GM23338 (cell line): ENCODE results near the gene ZNF277. TPM values are rescaled to one million over a fixed set of nuclear protein-coding genes. Genes with fewer than 3 reads are reported as not detected.

ENCODE experiments used
- ATAC-seq: fragments of 200-7000 bp; cut with Tn5 transposase; 3 replicates; pipeline ENCODE4 v1.9.1; 2020
- DNase-seq: peaks from one replicate; pipeline ENCODE4 v3.0.0-alpha.2; 2015; ENCODE audit warnings: low spot score
- H2AFZ ChIP-seq: fragments of 200-600 bp; sonication (generic); 2 replicates; pipeline ENCODE4 v1.8.0; 2016; ENCODE audit warnings: antibody characterized with exemption, mild to moderate bottlenecking, moderate library complexity
- H3F3A ChIP-seq: fragments of 200-600 bp; sonication (generic); replicated peaks from 2 replicates; pipeline ENCODE4 v1.8.0; 2017; ENCODE audit warnings: antibody characterized with exemption, mixed run types, low read depth
- H3K27ac ChIP-seq: fragments of 200-600 bp; sonication (generic); 2 replicates; pipeline ENCODE4 v1.6.1; 2016; ENCODE audit warnings: low read depth
- H3K27me3 ChIP-seq: fragments of 200-600 bp; sonication (generic); 2 replicates; pipeline ENCODE4 v1.8.0; 2016; ENCODE audit warnings: mild to moderate bottlenecking, mixed run types, moderate library complexity; ENCODE audit not compliant: insufficient read depth
- H3K36me3 ChIP-seq: fragments of 200-600 bp; sonication (generic); 2 replicates; pipeline ENCODE4 v1.8.0; 2016; ENCODE audit warnings: mild to moderate bottlenecking; ENCODE audit not compliant: insufficient read depth
- H3K4me1 ChIP-seq: fragments of 200-600 bp; sonication (generic); 2 replicates; pipeline ENCODE4 v1.8.0; 2016; ENCODE audit warnings: mild to moderate bottlenecking, moderate library complexity; ENCODE audit not compliant: insufficient read depth
- H3K4me2 ChIP-seq: fragments of 200-600 bp; sonication (generic); 2 replicates; pipeline ENCODE4 v1.7.1; 2017; ENCODE audit warnings: mixed run types
- H3K4me3 ChIP-seq: fragments of 200-600 bp; sonication (generic); 2 replicates; pipeline ENCODE4 v1.6.1; 2016; ENCODE audit warnings: mixed run types
- H3K79me2 ChIP-seq: fragments of 200-600 bp; sonication (generic); replicated peaks from 2 replicates; pipeline ENCODE4 v1.8.0; 2017; ENCODE audit warnings: mild to moderate bottlenecking; ENCODE audit not compliant: insufficient read depth
- H3K9me2 ChIP-seq: fragments of 200-600 bp; sonication (generic); 2 replicates; pipeline ENCODE4 v1.8.0; 2017; ENCODE audit not compliant: insufficient read depth
- H4K20me1 ChIP-seq: fragments of 200-600 bp; sonication (generic); replicated peaks from 2 replicates; pipeline ENCODE4 v1.8.0; 2017; ENCODE audit warnings: mild to moderate bottlenecking; ENCODE audit not compliant: insufficient read depth
- H3K27ac Mint-ChIP-seq: 2 replicates; pipeline ENCODE4 v1.8.0; 2020; ENCODE audit warnings: inconsistent platforms, mild to moderate bottlenecking, moderate library complexity, mixed read lengths
- H3K27me3 Mint-ChIP-seq: 3 replicates; pipeline ENCODE4 v1.8.0; 2022; ENCODE audit warnings: low read depth, mild to moderate bottlenecking, moderate library complexity, mixed read lengths, inconsistent platforms; ENCODE audit not compliant: insufficient read depth, poor library complexity
- H3K36me3 Mint-ChIP-seq: 3 replicates; pipeline ENCODE4 v1.8.0; 2021; ENCODE audit warnings: low read depth, mild to moderate bottlenecking, inconsistent platforms, moderate library complexity, mixed read lengths
- H3K4me1 Mint-ChIP-seq: 3 replicates; pipeline ENCODE4 v1.8.0; 2020; ENCODE audit warnings: mild to moderate bottlenecking, inconsistent platforms, mixed read lengths
- H3K4me3 Mint-ChIP-seq: 3 replicates; pipeline ENCODE4 v1.8.0; 2021; ENCODE audit warnings: moderate library complexity, mild to moderate bottlenecking, inconsistent platforms, mixed read lengths
- H3K9me3 Mint-ChIP-seq: 3 replicates; pipeline ENCODE4 v1.8.0; 2020; ENCODE audit warnings: moderate library complexity, mild to moderate bottlenecking, inconsistent platforms, mixed read lengths
- CREB1 ChIP-seq: fragments of 250-450 bp; sonication (Bioruptor Pico); IDR thresholded peaks from 2 replicates; pipeline ENCODE4 v1.5.0; 2020; ENCODE audit warnings: low read depth, mild to moderate bottlenecking, moderate library complexity
- CTCF ChIP-seq, 2 experiments: fragments of 200-600 bp in 1 of 2; sonication (generic) in 1 of 2; conservative IDR thresholded peaks; 2 replicates each; pipeline versions ENCODE4 v1.5.1 to v1.6.1; 2016 to 2017; ENCODE audit warnings: antibody characterized with exemption in 2 of 2, low read depth in 2 of 2, mild to moderate bottlenecking in 2 of 2, moderate library complexity in 1 of 2
- EZH2phosphoT487 ChIP-seq: fragments of 200-600 bp; sonication (generic); IDR thresholded peaks from one replicate; pipeline ENCODE4 v1.8.1; 2018; ENCODE audit warnings: antibody characterized with exemption; ENCODE audit not compliant: unreplicated experiment
- JUNB ChIP-seq: IDR thresholded peaks from one replicate; pipeline ENCODE4 v1.6.1; 2016; ENCODE audit warnings: antibody characterized with exemption; ENCODE audit not compliant: unreplicated experiment
- NANOG ChIP-seq: IDR thresholded peaks from 2 replicates; pipeline ENCODE4 v1.6.1; 2016; ENCODE audit warnings: antibody characterized with exemption, borderline replicate concordance
- POLR2AphosphoS5 ChIP-seq: IDR thresholded peaks from 2 replicates; pipeline ENCODE4 v1.6.1; 2016; ENCODE audit warnings: antibody characterized with exemption, low read depth
- REST ChIP-seq: IDR thresholded peaks from one replicate; pipeline ENCODE4 v1.6.1; 2018; ENCODE audit warnings: antibody characterized with exemption; ENCODE audit not compliant: unreplicated experiment
- STAT1 ChIP-seq: IDR thresholded peaks from one replicate; pipeline ENCODE4 v1.6.1; 2016; ENCODE audit warnings: antibody characterized with exemption; ENCODE audit not compliant: unreplicated experiment
- ZNF114 ChIP-seq: fragments of 250-450 bp; sonication (Bioruptor Pico); IDR thresholded peaks from 2 replicates; pipeline ENCODE4 v1.5.0; 2020; ENCODE audit warnings: mild to moderate bottlenecking, moderate library complexity
- ZNF331 ChIP-seq: fragments of 250-450 bp; sonication (Bioruptor Pico); IDR thresholded peaks from 2 replicates; pipeline ENCODE4 v1.5.0; 2020; ENCODE audit warnings: low read depth, mild to moderate bottlenecking, moderate library complexity
- ZNF462 ChIP-seq: fragments of 250-450 bp; sonication (Bioruptor Pico); IDR thresholded peaks from 2 replicates; pipeline ENCODE4 v1.5.0; 2020; ENCODE audit warnings: mild to moderate bottlenecking, moderate library complexity
- polyA plus RNA-seq: library from polyadenylated mRNA; unstranded; fragments of >200 nt; fragmentation: Nextera tagmentation; extraction: Ambion mirVana; gene quantifications from 2 replicates; pipeline ENCODE4 v1.2.1, GENCODE V29; 2016
- total RNA-seq: library from RNA; depleted of rRNA; stranded (reverse); fragments of >200 nt; shearing (Covaris generic); gene quantifications from 2 replicates; pipeline ENCODE4 v1.2.3, GENCODE V29; 2014

The ZNF277 gene
- total and polyA plus RNA-seq, 2 experiments from 2014 or later: 25.4 to 28.9 TPM

GRCh38 chr7:112263519-112263918 is 57.0 kb downstream of the ZNF277 start:
- Histone ChIP-seq H2AFZ (no peak overlapping the region), H3F3A (no peaks in the 10 kb centered on the region), H3K4me3 (no peak overlapping the region), H3K36me3 (no peaks in the 10 kb centered on the region), H3K79me2 (peaks cover 44% of the 10 kb centered on the region), H3K4me1 (peaks cover 66% of the 10 kb centered on the region), H4K20me1 (peaks cover 3% of the 10 kb centered on the region; the same call in 1 of the 2 replicates), H3K4me2 (no peak overlapping the region), H3K27me3 (no peaks in the 10 kb centered on the region), H3K27ac (no peak overlapping the region), H3K9me2 (no peaks in the 10 kb centered on the region)
- no peak for ATAC-seq
- no peak overlapping the region for H3K27ac Mint-ChIP-seq
- H3K36me3 Mint-ChIP-seq: no peaks in the 10 kb centered on the region
- no peak for TF ChIP-seq EZH2phosphoT487
- no peak for TF ChIP-seq ZNF114 (CRISPR knock-in tag)
- no peak for TF ChIP-seq CREB1 (CRISPR knock-in tag)
- TF ChIP-seq CTCF (conservative IDR thresholded peaks at IDR 0.05; ENCODE audit: low read depth in 2 of 2): no peak
- no peak for TF ChIP-seq ZNF331 (CRISPR knock-in tag)
- no peak for TF ChIP-seq NANOG
- no peak for TF ChIP-seq JUNB
- no peak for TF ChIP-seq POLR2AphosphoS5
- no peak for TF ChIP-seq REST
- H3K4me3 Mint-ChIP-seq: no peak overlapping the region
- H3K4me1 Mint-ChIP-seq: peaks cover 63% of the 10 kb centered on the region
- H3K9me3 Mint-ChIP-seq: no peaks in the 10 kb centered on the region
- H3K27me3 Mint-ChIP-seq: no peaks in the 10 kb centered on the region
- DNase-seq: no peak

GRCh38 chr7:112266141-112266540 is 59.6 kb downstream of the ZNF277 start:
- H3K4me1 Mint-ChIP-seq: peaks cover 52% of the 10 kb centered on the region
- H3K27me3 ChIP-seq: no peaks in the 10 kb centered on the region
- peaks cover 59% of the 10 kb centered on the region for H3K4me1 ChIP-seq
- H3F3A ChIP-seq: no peaks in the 10 kb centered on the region
- no peak overlapping the region for H3K4me2 ChIP-seq
- H3K9me2 ChIP-seq: no peaks in the 10 kb centered on the region
- no peak overlapping the region for H2AFZ ChIP-seq
- H3K36me3 Mint-ChIP-seq: no peaks in the 10 kb centered on the region
- H3K36me3 ChIP-seq: no peaks in the 10 kb centered on the region
- H3K4me3 Mint-ChIP-seq: no peak overlapping the region
- no peak overlapping the region for H3K4me3 ChIP-seq
- H4K20me1 ChIP-seq: 0 out of 2 replicates have a peak, but pooled peaks cover 3% of the 10 kb centered on the region
- ATAC-seq (no peak), DNase-seq (no peak)
- no peaks in the 10 kb centered on the region for H3K9me3 Mint-ChIP-seq
- H3K27me3 Mint-ChIP-seq: no peaks in the 10 kb centered on the region
- peaks cover 41% of the 10 kb centered on the region for H3K79me2 ChIP-seq
- H3K27ac Mint-ChIP-seq: no peak overlapping the region
- no peak overlapping the region for H3K27ac ChIP-seq
- TF ChIP-seq ZNF462 (no peak), STAT1 (no peak), POLR2AphosphoS5 (no peak), CREB1 (CRISPR knock-in tag) (no peak), EZH2phosphoT487 (no peak), ZNF114 (CRISPR knock-in tag) (no peak)
